PC-3 (cell line): ENCODE measurements around the gene LGI4. TPM values are rescaled to one million over a fixed set of nuclear protein-coding genes. Genes with fewer than 3 reads are reported as not detected.

Experiments used
- ATAC-seq: fragments of 200-7000 bp; cut with Tn5 transposase; 2 replicates; pipeline ENCODE4 v1.9.1; 2020; ENCODE audit warnings: mild to moderate bottlenecking, moderate library complexity
- BruUV-seq: library from RNA; stranded (reverse); fragments of 400-500 nt; replicated peaks from 2 replicates; lab custom pipeline; 2021; lab: Mats Ljungman, UMichigan
- CTCF ChIA-PET: fragments of 300-600 bp; sonication (Branson Sonifier 250); formaldehyde crosslinking; loops from one replicate; lab custom pipeline; 2022; ENCODE audit warnings: antibody characterized with exemption; lab: Charles Lee
- POLR2A ChIA-PET: fragments of 300-600 bp; sonication (Branson Sonifier 250); formaldehyde crosslinking; loops from one replicate; lab custom pipeline; 2022; ENCODE audit warnings: antibody characterized with exemption; ENCODE audit not compliant: unreplicated experiment; lab: Charles Lee
- DNase-seq: peaks from one replicate; pipeline ENCODE4 v3.0.0-alpha.2; 2015
- H2AFZ ChIP-seq: fragments of 300-600 bp; sonication (generic); 2 replicates; pipeline ENCODE4 v1.6.0; 2016; ENCODE audit warnings: antibody characterized with exemption, low read length
- H3F3A ChIP-seq: fragments of 300-600 bp; sonication (generic); one replicate; pipeline ENCODE4 v1.6.0; 2017; ENCODE audit warnings: antibody characterized with exemption, low read length, control low read depth, mild to moderate bottlenecking; ENCODE audit not compliant: unreplicated experiment
- H3K27ac ChIP-seq: fragments of 300-600 bp; sonication (generic); 2 replicates; pipeline ENCODE4 v1.5.1; 2016; ENCODE audit warnings: mild to moderate bottlenecking, low read length
- H3K27me3 ChIP-seq: fragments of 300-600 bp; sonication (generic); 2 replicates; pipeline ENCODE4 v1.6.1; 2016; ENCODE audit warnings: low read length, mixed read lengths
- H3K36me3 ChIP-seq: fragments of 300-600 bp; sonication (generic); 2 replicates; pipeline ENCODE4 v1.6.1; 2016; ENCODE audit warnings: low read depth, mixed run types, low read length, mixed read lengths
- H3K4me1 ChIP-seq: fragments of 300-600 bp; sonication (generic); 2 replicates; pipeline ENCODE4 v1.5.1; 2016; ENCODE audit warnings: low read length; ENCODE audit not compliant: insufficient read depth
- H3K4me2 ChIP-seq: fragments of 300-600 bp; sonication (generic); 2 replicates; pipeline ENCODE4 v1.6.0; 2016; ENCODE audit warnings: low read length
- H3K4me3 ChIP-seq: fragments of 300-600 bp; sonication (generic); 2 replicates; pipeline ENCODE4 v1.5.1; 2016; ENCODE audit warnings: mild to moderate bottlenecking, low read length, mixed read lengths
- H3K79me2 ChIP-seq: fragments of 300-600 bp; sonication (generic); 2 replicates; pipeline ENCODE4 v1.6.1; 2017; ENCODE audit warnings: low read length, mixed read lengths
- H3K9ac ChIP-seq: fragments of 300-600 bp; sonication (generic); 2 replicates; pipeline ENCODE4 v1.6.0; 2016; ENCODE audit warnings: mild to moderate bottlenecking, low read length
- H3K9me2 ChIP-seq: fragments of 300-600 bp; sonication (generic); replicated peaks from 2 replicates; pipeline ENCODE4 v1.6.1; 2016; ENCODE audit warnings: mixed run types, low read length, mixed read lengths
- H3K9me3 ChIP-seq: fragments of 300-600 bp; sonication (generic); 2 replicates; pipeline ENCODE4 v1.6.1; 2016; ENCODE audit warnings: low read length, mixed read lengths
- H4K20me1 ChIP-seq: fragments of 300-600 bp; sonication (generic); 2 replicates; pipeline ENCODE4 v1.6.1; 2016; ENCODE audit warnings: low read length, mixed read lengths
- CTCF ChIP-seq: fragments of 300-600 bp; sonication (generic); conservative IDR thresholded peaks from 2 replicates; pipeline ENCODE4 v1.5.1; 2017; ENCODE audit warnings: antibody characterized with exemption, low read depth, mild to moderate bottlenecking, low read length
- EZH2 ChIP-seq: fragments of 300-600 bp; sonication (generic); IDR thresholded peaks from one replicate; pipeline ENCODE4 v1.6.1; 2017; ENCODE audit warnings: antibody characterized with exemption, mild to moderate bottlenecking, low read length; ENCODE audit not compliant: unreplicated experiment
- EZH2phosphoT487 ChIP-seq: fragments of 300-600 bp; sonication (generic); IDR thresholded peaks from 2 replicates; pipeline ENCODE4 v1.6.1; 2018; ENCODE audit warnings: mild to moderate bottlenecking, antibody characterized with exemption, low read length, borderline replicate concordance
- intact Hi-C: fragments of 100-400 bp; cut with micrococcal nuclease; formaldehyde crosslinking; loops from 2 replicates; pipeline ENCODE4 v1.9.0; 2023
- total RNA-seq: library from RNA; depleted of rRNA; stranded (reverse); fragments of >200 nt; gene quantifications from 2 replicates; pipeline ENCODE4 v1.2.3, GENCODE V29; 2014

The LGI4 gene
- total RNA-seq, 1 experiment from 2014 or later = 0.22 TPM

GRCh38 chr19:35170359-35171061, 35.7 kb upstream of the LGI4 start:
- Histone ChIP-seq H3K4me3 (no peak overlapping the region), H3K36me3 (peaks cover 20% of the 10 kb centered on the region), H3K27me3 (no peaks in the 10 kb centered on the region), H3K79me2 (no peaks in the 10 kb centered on the region), H3K9me2 (no peaks in the 10 kb centered on the region), H3K27ac (no peak overlapping the region), H3F3A (no peaks in the 10 kb centered on the region), H3K4me1 (peaks cover 26% of the 10 kb centered on the region), H2AFZ (no peak overlapping the region), H4K20me1 (no peaks in the 10 kb centered on the region), H3K9ac (no peak overlapping the region), H3K4me2 (no peak overlapping the region), H3K9me3 (no peaks in the 10 kb centered on the region)
- TF ChIP-seq EZH2phosphoT487 (no peak), CTCF (no peak), EZH2 (no peak)
- CTCF ChIA-PET = no interaction called here
- ATAC-seq = no peak
- DNase-seq = no peak
- intact Hi-C loops = no loop called here
- BruUV-seq = no TSS peak
- POLR2A ChIA-PET = no interaction called here

- no peak overlapping the region for H3K9ac ChIP-seq
- H2AFZ ChIP-seq = no peak overlapping the region
- H3K4me1 ChIP-seq = peaks cover 26% of the 10 kb centered on the region
- no peak overlapping the region for H3K27ac ChIP-seq
- no peaks in the 10 kb centered on the region for H3K79me2 ChIP-seq
- no peak for TF ChIP-seq EZH2
- TF ChIP-seq CTCF = no peak
- TF ChIP-seq EZH2phosphoT487 = no peak
- no peak overlapping the region for H3K4me3 ChIP-seq
- no peak for ATAC-seq
- no peaks in the 10 kb centered on the region for H3F3A ChIP-seq
- ChIA-PET CTCF (no interaction called here), POLR2A (no interaction called here)
- H3K27me3 ChIP-seq = no peaks in the 10 kb centered on the region
- H3K4me2 ChIP-seq = no peak overlapping the region
- H4K20me1 ChIP-seq = no peaks in the 10 kb centered on the region
- DNase-seq = no peak
- H3K9me3 ChIP-seq = peaks cover under 1% of the 10 kb centered on the region; the same call in 1 of the 2 replicates
- intact Hi-C loops = no loop called here
- H3K36me3 ChIP-seq = peaks cover 31% of the 10 kb centered on the region
- no TSS peak for BruUV-seq
- no peaks in the 10 kb centered on the region for H3K9me2 ChIP-seq
These were observed 34.5 kb upstream of the LGI4 start for GRCh38 chr19:35169221-35169995.
